Stimulated activated CD8-positive, alpha-beta memory T cell treated with anti-CD3 and anti-CD28 coated beads, Interleukin-4, amount 100 ng/mL, for 4 hours (primary cell): ENCODE results near the gene RAET1G.
"Not testable (repeated sequence)": the region's sequence is repeated elsewhere in the genome, so short reads cannot be mapped to it uniquely, and the experiment has no call there.

Source experiments
- DNase-seq, 2 donors: peaks; one replicate each; pipeline ENCODE4 v3.0.0-alpha.2; 2020; ENCODE audit warnings: low read depth in 2 of 2, low spot score in 1 of 2

Gene RAET1G

GRCh38 chr6:149954328-149954983, 31.5 kb upstream of the RAET1G start:
- not testable (repeated sequence) for DNase-seq

DNA sequence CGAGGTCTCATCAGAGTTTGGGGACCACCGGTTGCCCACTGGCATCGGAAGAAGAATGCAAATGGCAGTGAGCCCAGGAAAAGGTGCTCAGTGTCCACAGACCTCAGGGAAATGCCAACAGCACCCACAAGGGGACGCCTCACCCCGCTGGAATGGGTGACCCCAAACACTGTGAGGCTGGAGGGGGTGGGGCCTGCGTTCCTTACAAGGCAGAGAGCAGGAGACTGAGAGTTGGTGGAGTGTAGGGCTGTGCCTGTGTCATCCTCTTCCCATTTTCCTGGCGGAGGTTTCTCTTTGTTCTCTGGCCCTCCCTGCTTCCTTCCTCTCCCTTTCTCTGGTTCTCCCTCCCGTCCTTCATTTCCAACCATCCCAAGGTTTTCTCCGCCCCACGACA, 31.0 kb upstream of the RAET1G start:
- DNase-seq: not testable (repeated sequence)

- DNase-seq: not testable (repeated sequence)
Observed at GRCh38 chr6:149953390-149953789, 30.5 kb upstream of the RAET1G start.

- no peak for DNase-seq
Observed at GRCh38 chr6:149951626-149952025, 28.7 kb upstream of the RAET1G start.

DNA sequence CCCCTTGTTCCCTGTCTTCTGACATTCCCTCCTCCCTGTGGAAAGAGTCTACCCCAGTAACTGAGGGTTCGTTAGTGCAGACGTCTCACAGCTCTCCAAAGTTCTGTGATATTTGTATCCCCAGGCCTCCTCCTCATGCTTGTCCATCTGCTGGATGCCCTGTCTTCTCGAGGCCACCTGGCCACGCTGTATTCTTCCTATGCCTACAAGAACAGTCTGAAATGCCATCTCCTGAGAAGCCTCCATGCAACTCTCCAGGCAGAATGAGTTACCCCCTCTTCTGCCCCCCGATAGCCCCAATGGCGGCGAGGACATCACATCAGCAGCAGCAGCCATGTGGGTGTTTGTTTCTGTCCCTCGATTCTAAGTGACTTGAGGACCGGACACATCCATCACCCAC, 28.2 kb upstream of the RAET1G start:
- DNase-seq: no peak

GRCh38 chr6:149950423-149950822, 27.5 kb upstream of the RAET1G start:
- DNase-seq: no peak

DNA sequence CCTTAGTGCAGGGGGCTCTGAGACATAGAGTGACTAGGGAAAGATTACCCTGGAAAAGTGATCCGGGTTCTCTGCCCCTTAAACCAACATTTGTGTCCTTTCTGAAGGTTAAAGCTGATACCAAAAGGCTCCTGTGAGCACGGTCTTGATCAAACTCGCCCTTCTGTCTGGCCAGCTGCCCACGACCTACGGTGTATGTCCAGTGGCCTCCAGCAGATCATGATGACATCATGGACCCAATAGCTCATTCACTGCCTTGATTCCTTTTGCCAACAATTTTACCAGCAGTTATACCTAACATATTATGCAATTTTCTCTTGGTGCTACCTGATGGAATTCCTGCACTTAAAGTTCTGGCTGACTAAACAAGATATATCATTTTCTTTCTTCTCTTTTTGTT, 25.7 kb upstream of the RAET1G start:
- DNase-seq: no peak

DNA sequence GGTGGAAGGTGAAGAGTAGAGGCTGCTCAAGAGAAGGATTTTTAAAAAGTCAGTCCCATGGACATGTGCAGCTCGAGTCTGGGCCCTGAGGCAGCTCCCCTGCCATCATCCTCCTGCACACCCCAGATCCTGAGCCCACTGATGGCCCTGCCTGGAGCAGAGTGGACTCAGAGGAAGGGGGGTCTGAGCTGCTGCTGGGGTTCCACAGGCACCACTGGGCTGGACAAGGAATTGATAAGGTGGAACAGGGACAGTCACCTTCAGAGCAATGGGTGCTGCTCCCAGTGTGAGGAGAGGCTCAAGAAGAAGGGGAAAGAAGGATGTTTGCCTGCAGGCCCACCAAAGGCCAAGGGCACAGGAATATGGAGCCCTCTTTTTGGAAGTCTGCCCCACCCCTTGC, 25.1 kb upstream of the RAET1G start:
- no peak for DNase-seq

- DNase-seq: not testable (repeated sequence)
Observed at GRCh38 chr6:149947533-149947932, 24.6 kb upstream of the RAET1G start.

DNA sequence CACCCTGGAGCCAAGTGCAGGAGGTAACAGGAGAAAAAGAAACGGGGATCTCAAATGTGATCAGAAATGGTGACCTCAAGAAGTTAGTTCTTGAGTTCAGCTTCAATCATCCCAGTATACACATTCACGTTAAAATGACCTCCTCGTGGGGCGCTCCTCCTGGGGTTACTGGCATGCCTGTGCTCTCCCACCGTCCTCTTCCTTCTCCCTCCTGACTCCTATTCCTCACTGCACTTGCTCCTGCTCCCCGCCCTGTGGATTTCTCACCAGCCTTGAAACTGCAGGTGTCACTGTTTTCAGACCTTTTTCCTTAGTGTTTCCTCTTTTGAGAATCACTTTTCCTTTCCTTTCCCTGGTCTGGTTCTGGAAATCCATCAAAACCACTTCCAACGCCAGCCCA, 23.7 kb upstream of the RAET1G start:
- not testable (repeated sequence) for DNase-seq

DNA sequence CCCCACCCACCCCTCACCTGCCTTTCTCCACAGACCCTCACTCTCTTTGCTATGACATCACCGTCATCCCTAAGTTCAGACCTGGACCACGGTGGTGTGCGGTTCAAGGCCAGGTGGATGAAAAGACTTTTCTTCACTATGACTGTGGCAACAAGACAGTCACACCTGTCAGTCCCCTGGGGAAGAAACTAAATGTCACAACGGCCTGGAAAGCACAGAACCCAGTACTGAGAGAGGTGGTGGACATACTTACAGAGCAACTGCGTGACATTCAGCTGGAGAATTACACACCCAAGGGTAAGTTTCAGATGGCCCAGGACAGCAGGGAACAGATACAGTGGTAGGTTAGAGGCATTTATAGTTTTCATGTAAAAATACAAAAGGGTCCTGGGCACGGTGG, 22.4 kb upstream of the RAET1G start:
- DNase-seq: not testable (repeated sequence)

DNA sequence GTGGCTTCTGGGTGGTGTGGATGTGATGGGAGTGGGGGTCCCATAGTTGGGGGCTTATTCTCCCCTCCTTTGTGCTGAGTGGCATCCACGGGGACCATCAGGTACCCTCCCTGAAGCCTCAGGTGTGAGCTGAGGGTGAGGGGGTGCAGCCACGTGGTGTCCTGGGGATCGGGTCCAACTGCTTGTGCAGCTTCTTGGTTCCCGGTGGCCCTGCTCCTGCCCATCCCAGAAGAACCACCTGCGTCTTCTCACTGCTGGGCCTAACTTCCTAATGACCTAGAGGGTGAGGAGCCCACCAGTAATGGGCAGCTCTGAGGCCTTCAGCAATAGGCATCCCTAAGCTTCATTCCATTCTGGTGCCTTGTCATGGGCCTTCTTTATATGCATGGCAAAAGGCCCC, 20.4 kb upstream of the RAET1G start:
- not testable (repeated sequence) for DNase-seq

DNA sequence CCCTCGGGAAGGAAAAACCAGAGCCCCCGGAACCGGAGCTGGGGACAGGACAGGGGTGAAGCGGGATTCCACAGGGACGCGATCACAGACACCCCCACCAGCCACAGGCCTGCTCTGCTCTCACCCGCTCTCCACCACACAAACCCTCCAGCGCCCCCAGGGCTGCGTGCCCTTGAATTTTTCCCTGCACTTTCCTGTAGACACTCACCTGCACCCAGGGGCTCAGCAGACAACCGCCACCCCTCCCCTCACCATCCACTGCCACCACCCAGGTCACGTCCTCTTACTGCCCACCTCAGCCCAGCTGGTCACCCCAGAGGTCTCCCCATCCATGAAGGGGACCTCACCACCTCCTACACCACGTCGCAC, 19.5 kb upstream of the RAET1G start:
- no peak for DNase-seq

DNA sequence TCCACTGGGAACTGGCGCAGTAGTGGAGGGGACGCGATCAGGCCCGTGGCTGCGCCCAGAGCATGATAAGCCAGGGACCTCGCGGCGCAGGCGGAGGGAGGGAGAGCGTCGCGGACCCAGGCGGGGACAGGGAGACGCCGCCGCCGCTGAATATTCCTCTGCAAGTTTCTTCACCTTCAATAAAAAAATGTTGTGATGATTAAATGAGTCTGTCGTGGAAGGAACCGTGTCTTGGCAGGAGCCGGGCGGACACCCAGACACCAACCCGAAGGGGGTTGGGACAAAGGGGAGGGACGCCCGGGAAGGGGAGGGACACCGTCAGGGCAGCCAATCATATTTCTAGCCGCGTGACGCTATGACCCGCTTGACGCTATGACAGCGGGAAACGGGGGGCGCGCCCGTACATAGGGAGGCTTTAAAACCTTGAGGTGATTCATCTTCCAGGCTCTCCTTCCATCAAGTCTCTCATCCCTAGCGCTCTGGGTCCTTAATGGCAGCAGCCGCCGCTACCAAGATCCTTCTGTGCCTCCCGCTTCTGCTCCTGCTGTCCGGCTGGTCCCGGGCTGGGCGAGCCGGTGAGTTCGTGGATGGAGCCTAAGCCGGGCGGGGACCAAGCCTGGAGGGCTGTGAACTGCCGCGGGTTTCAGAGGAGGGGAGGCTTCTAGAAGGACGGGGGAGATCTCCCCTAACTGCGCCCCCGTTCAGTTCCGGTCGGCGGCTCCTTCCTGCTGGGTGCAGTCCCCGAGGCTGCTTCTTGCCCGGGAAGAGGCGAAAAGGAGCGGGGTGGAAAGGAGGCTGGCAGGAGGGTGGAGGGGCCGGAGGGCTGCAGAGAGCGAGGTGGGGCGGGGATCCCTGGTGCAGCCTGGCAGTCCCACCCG, 18.9 kb upstream of the RAET1G start, which contains the start of gene ULBP2:
TSS of gene ULBP2 (plus strand) at position 432 of the 878 bp plus-strand sequence. CDS start at position 491, 59 bp downstream.
- peak; percentile 83 to 87 for DNase-seq

GRCh38 chr6:149940672-149940982, 17.7 kb upstream of the RAET1G start:
- no peak for DNase-seq

DNA sequence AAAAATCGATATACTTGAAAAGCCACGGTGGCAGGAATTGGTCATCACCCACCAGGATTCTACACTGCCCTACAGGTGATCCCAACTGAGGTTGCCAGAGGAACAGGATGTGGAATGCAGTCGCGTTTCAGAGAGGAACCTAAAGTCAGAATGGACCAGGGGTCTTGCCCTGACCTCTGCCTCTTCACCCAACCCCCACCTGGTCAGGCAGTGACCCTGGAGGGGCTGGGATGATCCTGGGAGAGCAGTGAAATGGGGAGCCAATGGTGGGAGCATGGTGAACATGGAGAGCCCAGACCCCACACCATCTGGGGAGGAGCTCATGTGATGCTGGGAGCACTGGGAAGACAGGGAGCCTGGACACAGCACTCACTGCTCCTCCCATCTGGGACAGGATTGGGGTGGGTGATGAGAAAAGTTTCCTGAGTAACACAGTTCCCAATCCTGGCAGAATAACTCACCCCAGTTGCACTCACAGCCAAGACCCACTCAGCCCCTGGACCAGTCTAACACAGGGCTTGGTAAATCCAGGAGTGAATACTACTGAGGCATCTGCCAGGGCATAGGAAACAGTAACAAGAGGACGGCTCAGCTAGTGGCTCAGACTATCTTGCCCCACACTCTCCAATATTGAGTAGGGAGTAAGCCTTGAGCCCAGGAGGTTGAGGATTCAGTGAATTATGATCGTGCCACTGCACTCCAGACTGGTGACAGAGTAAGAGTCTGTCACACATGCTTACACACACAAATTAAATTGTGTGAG, 17.2 kb upstream of the RAET1G start:
- DNase-seq: no peak

DNA sequence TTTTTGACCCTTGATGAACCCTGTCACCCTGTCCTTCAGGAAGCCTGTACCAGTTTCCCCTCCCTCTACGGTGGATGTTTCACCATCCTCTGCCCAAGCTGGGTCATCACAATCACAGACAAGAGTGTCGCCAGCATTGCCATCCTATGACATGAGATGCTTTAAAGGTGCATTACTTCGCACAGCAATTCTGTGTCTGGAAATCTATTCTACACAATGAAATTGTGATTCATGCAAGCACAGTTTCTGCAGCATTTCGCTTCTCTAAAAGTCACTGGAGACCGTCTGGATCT, 16.4 kb upstream of the RAET1G start:
- DNase-seq: no peak

GRCh38 chr6:149938571-149939355, 15.8 kb upstream of the RAET1G start:
- no peak for DNase-seq

- DNase-seq: not testable (repeated sequence)
Observed at GRCh38 chr6:149938013-149938570, 15.2 kb upstream of the RAET1G start.

GRCh38 chr6:149936743-149937142, 13.8 kb upstream of the RAET1G start:
- no peak for DNase-seq

GRCh38 chr6:149935668-149936067, 12.7 kb upstream of the RAET1G start:
- DNase-seq: no peak
